GM18873 (cell line): ENCODE data around the gene NDUFA13.
"Not testable (repeated sequence)": the region's sequence is repeated elsewhere in the genome, so short reads cannot be mapped to it uniquely, and the experiment has no call there.

Experiments
- ATAC-seq: cut with Tn5 transposase; IDR thresholded peaks from one replicate; pipeline ENCODE4 v1.9.1; 2021; ENCODE audit warnings: mild to moderate bottlenecking, moderate library complexity, moderate number of reproducible peaks; ENCODE audit not compliant: unreplicated experiment, low FRiP score

Gene NDUFA13

GRCh38 chr19:19515642-19516519, at the start of gene NDUFA13:
Gene NDUFA13 (plus strand): TSS chr19:19516225. CDS start chr19:19516239, 14 bp downstream.
- ATAC-seq, result no peak

DNA sequence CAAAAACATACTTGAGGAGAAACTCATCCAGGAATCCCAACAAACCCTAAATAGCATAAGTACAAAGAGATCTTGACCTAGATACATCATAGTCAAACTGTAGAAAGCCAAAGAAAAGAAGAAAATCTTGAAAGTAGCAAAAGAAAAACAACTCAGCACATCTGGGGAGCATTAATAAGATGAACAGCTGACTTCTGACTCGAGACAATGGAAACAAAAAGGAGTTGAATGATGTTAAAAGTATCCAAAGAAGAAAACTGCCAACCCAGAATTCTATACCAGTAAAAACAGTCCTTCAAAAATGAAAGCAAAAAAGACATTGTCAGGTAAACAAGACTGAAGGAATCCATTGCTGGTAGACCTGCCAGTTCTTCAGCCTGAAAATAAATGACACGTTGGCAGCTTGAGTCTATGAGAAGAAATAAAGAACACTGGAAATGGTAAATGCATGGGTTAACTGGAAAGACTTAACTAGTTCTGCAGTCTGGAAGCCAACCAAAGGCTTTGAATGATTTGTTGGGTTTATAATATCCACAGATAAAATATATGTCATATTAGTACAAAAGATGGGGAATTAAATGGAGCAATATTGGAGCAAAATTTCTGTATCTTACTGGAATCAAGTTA, 47.5 kb upstream of the NDUFA13 start:
- ATAC-seq, result no peak

DNA sequence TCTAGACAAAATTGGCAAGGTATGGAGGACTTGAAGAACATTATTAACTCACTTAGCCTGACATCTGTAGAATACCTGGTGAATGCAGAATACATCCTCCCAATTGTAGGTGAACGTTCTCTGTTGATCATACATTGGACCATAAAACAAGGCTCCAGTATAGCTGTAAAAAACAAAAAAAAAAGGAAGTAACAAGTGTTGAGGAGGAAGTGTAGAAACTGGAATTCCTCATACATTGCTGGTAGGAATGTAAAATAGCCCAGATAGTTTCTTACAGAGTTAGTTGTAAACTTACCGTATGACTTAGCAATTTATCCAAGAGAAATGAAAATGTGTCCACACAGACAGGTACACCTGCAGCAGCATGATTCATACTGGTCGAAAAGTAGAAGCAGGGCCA, 45.4 kb upstream of the NDUFA13 start:
- no peak for ATAC-seq

GRCh38 chr19:19471682-19472081, 44.3 kb upstream of the NDUFA13 start:
- no peak for ATAC-seq

- not testable (repeated sequence) for ATAC-seq
Observed at GRCh38 chr19:19472106-19472505, 43.9 kb upstream of the NDUFA13 start.

DNA sequence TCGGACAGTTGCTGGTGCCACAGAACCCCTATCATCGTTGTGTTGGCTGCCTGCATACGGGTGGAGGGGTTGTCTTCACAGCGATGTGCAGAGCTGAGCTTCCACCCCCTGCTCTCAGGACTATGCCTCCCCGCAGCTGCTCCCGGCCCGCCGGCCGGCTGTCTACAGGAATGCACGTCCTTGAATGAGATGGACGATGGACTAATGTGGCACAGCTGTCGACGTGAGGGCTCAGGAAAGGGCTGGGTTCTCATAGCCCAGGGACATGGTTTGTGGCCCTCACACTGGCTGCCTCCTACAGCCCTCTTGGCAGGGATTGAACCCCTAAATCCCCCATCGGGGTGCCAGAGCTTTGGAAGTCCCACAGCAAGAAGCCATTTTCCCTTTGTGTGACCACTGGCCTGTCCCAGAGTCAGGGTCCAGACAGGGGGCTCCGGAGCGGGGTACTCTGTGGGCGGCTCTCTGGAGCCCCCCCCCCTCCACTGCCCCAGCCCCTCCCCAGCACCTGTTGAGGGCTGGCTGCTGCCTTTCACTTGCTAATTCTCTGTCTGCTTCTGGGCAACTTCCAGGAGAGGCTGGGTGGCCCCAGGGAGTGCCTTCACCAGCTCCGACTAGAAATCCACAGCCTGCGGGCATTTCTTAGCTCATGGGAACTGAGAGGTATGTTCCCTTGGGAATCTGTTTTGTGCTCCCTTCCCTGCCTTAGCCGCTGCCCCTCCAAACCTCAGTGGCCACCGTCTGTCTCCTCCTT, 40.8 kb upstream of the NDUFA13 start:
- ATAC-seq, result no peak

- ATAC-seq, result no peak
Observed at GRCh38 chr19:19475849-19476828, 39.9 kb upstream of the NDUFA13 start.

DNA sequence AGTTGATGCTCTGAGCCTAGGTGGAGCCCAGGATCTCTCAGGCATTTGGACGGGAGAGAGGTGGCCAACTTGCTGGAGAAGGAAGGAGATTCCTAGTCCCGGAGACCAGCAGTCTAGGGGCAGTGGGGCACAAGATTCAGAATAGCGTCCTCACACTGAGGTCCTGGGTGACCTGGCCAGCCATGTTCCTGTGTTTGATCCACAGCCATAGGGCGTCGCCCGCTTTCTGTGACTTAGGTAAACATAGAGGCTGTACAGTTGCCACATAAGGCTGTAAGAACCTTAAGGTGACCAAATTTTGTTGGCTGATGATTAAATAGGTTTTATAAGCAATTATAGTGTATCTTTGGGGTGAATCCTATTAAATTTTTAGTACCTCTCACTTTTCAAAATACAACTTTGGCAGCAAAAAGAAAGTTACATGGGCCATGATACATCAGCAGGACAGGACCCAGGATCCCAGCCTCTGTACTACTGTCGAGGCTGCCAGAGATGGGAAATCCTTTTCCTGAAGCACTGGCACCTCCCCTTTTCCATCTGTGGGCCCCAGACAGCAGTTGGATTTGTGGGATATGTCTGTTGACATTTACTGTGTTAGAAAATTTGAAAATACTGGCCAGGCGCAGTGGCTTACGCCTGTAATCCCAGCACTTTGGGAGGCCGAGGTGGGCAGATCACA, 38.2 kb upstream of the NDUFA13 start:
- no peak for ATAC-seq

DNA sequence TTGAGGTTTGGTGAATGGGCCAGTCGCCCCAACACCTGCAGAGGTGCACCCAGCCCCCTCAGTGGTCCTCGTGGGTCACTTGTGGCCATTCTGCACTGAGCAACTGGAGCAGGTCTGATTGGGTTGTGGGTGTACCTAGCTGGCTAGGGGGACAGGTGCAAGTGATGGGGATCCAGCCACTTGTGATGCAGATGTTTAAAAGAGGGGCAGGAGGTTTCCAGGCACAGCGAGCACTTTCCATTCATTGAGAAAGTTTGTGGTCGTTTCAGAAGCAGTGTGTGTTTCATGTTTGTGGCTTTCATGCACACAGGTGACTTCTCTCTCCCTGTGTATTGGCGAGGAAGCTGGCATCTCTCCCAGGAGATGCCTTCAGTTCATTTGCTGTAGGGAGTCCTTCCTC, 35.3 kb upstream of the NDUFA13 start:
- ATAC-seq, result no peak

- no peak for ATAC-seq
Observed at GRCh38 chr19:19482809-19483596, 33.0 kb upstream of the NDUFA13 start.

DNA sequence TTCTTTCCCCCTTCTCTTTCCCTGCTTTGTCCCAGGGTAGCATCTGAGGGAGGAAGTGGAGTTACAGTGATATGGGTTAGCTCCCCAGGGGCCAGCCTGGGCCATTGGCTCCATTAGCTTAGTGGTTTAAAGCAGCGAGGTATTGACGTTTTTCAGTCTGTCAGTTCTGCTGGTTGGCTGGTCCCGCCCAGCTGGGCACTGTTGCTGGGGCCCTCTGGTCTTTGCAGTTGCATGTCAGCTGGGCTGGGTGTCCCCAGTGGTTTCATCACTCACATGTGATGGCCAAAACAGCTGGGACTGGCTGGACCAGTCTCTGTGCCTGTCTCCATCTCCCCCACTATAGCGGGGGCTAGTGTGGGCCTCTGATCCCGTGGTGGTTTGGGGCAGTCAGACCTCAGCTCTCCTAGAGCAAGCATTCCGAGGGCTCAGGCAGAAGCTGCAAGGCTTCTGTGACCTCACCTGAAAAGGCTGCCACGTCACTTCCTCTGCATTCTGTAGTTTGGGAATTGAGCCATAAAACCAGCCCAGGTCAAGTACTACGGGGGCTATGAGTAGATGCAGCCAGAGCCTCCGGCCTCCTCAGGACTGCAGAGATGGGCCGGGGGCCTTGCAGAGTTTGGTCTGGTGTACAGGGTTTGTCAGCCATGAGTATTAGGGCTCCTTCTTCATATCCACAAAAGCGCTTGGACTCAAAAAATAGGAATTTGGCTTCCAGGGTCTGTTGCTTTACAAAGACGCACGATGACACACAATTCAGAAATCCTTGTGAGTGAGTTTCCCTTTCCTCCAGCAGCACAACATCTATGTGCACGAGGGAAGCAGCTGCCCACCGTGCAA, 30.6 kb upstream of the NDUFA13 start:
- no peak for ATAC-seq

- ATAC-seq, result no peak
Observed at GRCh38 chr19:19485998-19486290, 30.1 kb upstream of the NDUFA13 start.

DNA sequence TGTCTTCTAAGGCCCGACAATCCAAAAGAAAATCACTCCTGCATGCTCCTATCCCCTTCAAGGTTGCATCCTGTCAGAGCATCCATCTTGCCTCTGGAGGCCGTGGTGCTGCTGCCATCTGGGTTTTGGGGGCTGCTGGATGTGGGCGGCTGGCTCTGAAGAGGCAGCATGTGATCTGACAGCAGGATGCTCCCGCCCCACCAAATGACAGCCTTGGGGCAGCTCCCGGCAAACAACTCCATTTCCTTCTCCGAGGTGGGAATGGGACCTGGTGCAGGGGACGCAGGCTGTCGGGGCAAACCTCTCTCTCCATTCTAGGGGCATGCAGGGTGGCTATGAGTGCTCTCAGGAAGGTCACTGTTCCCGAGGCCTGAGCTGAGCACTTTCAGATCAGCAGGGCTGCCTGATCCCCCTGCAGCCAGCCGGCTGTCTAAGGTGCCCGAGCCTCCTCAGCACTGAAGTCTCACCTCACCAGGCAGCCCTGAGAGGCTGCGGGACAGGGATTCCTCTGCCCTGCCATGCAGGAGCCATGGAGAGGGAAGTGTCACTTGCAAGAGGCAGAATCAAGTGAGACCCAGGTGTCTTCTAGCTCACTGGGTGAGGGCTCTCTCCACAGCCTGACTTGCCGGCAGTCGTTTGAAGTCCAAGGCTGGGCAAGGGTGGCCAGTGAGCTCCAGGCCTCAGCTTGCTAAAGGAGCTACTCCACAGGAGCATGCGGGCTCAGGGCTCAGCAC, 29.5 kb upstream of the NDUFA13 start:
- ATAC-seq, result no peak

DNA sequence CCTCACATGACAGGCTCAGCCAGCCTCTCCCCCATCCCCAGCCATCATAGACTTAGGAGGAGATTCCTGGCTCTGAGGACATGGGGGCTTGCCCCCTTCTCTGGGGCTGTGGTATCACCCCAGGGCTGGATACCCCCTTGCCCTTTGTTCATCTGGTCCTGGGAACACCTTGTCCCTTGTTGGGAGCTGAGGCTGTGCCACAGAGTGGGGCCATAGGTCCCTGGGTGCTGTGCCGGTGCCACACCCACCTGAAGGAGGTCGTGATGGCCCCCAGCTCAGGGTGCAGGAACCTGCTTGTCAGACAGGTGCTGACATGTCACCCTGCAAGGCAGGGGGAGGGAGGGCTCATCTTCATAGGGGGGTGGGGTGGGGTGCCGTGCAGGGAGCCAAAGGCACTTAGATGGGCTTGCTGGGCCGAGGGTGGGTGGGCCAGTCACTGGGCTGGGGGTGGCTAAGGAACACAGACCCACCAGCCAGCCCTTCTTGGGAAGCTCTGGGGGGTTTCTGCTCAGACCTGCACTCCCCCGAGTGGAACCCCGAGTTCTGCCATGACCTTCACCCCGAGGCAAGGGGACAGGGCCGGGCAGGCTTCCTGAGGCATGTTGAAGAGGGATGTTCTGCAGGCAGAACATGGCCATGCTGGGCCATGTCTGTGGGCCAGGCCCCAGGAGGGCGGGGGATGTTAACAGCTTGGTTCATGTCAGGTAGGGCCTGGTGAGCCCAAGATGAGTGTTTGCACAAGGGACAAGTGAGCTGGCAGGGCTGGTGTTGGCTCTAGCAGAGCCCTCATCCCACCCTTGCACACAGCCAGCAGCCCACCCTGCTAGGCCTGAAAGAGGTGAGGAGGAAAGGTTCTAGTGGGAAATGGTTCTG, 28.7 kb upstream of the NDUFA13 start:
- no peak for ATAC-seq

DNA sequence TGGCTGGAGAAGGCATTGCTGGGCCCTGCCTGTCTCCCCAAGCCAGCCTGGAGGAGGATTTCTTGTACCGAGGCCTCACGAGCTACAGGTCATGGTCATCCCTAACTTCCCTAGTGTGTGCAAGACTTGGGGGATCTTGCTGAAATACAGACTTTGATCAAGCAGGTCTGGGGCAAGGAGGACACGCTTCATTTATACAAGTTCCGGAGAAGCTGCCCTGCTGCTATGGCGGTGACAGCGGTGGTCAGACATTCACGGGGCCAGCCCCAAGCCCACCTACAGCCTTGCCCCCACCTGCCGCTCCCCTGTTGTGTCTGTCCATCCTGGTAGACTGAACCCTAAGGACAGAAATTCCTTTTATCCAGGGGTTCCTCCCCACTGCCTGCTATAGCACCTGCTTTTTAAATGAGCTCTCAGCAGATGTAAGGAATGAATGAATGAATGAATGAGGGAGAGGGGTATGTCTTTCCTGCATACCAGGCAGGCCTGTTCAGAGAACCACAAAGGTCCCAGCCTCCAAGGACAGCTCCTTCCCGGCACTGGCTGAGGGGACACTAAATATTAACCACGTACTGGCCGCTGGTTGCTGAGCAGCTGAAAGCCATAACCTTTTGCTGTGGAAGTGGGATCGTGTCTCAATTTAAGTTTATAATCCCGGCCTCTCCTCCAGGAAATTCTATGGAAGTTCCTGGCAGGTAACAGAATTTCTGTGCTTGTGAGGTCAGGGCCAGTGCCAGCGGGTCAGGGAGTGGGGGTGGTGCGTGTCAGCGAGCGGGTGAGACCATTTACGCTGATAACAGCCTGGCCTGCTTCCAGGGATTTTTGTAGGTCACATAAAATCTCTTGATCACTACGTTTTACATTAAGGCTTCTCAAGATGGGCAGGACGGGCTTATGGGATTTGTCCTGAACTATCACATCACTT, 27.8 kb upstream of the NDUFA13 start:
- no peak for ATAC-seq
